Activated naive CD4-positive, alpha-beta T cell treated with anti-CD3 and anti-CD28 coated beads, Interleukin-2, amount 50 U/mL, for 24 hours (primary cell): ENCODE measurements around the gene PLCG2.
"Not testable (repeated sequence)": the region's sequence is repeated elsewhere in the genome, so short reads cannot be mapped to it uniquely, and the experiment has no call there.

Source experiments
- H3K27ac Mint-ChIP-seq: one replicate; pipeline ENCODE4 v1.8.0; 2021; ENCODE audit warnings: mild to moderate bottlenecking, mixed read lengths
- H3K27me3 Mint-ChIP-seq: one replicate; pipeline ENCODE4 v1.8.0; 2021; ENCODE audit warnings: mixed read lengths
- H3K36me3 Mint-ChIP-seq: one replicate; pipeline ENCODE4 v1.8.0; 2021; ENCODE audit warnings: mixed read lengths
- H3K4me1 Mint-ChIP-seq: one replicate; pipeline ENCODE4 v1.8.0; 2021; ENCODE audit warnings: mixed read lengths
- H3K4me3 Mint-ChIP-seq: one replicate; pipeline ENCODE4 v1.8.0; 2021; ENCODE audit warnings: mild to moderate bottlenecking, mixed read lengths
- H3K9me3 Mint-ChIP-seq: one replicate; pipeline ENCODE4 v1.8.0; 2021; ENCODE audit warnings: mixed read lengths

The PLCG2 gene

GRCh38 chr16:81946206-81946605 is 167.1 kb downstream of the PLCG2 start:
- Mint-ChIP-seq H3K4me3 (no peak overlapping the region), H3K9me3 (peaks cover under 1% of the 10 kb centered on the region), H3K4me1 (no peaks in the 10 kb centered on the region), H3K36me3 (no peaks in the 10 kb centered on the region), H3K27ac (no peak overlapping the region), H3K27me3 (peaks cover 3% of the 10 kb centered on the region)

- peaks cover 2% of the 10 kb centered on the region for H3K36me3 Mint-ChIP-seq
- no peak overlapping the region for H3K4me3 Mint-ChIP-seq
- peaks cover 2% of the 10 kb centered on the region for H3K27me3 Mint-ChIP-seq
- no peaks in the 10 kb centered on the region for H3K4me1 Mint-ChIP-seq
- peaks cover 6% of the 10 kb centered on the region for H3K9me3 Mint-ChIP-seq
- H3K27ac Mint-ChIP-seq = no peak overlapping the region
Measured at GRCh38 chr16:81951564-81951963, 172.5 kb downstream of the PLCG2 start.

- H3K4me3 Mint-ChIP-seq = no peak overlapping the region
- H3K36me3 Mint-ChIP-seq = peaks cover 2% of the 10 kb centered on the region
- H3K27me3 Mint-ChIP-seq = no peaks in the 10 kb centered on the region
- H3K9me3 Mint-ChIP-seq = peaks cover 4% of the 10 kb centered on the region
- no peaks in the 10 kb centered on the region for H3K4me1 Mint-ChIP-seq
- H3K27ac Mint-ChIP-seq = no peak overlapping the region
Measured at GRCh38 chr16:81956213-81956948, 177.3 kb downstream of the PLCG2 start.

GRCh38 chr16:81964808-81965207 is 185.7 kb downstream of the PLCG2 start:
- Mint-ChIP-seq H3K4me1 (no peaks in the 10 kb centered on the region), H3K27me3 (peaks cover 7% of the 10 kb centered on the region)

GRCh38 chr16:81967358-81967757 is 188.3 kb downstream of the PLCG2 start:
- Mint-ChIP-seq H3K9me3 (peaks cover 17% of the 10 kb centered on the region), H3K36me3 (peaks cover 1% of the 10 kb centered on the region), H3K4me1 (no peaks in the 10 kb centered on the region), H3K27me3 (peaks cover 11% of the 10 kb centered on the region), H3K4me3 (no peak overlapping the region), H3K27ac (no peak overlapping the region)

More at GRCh38 chr16:81964808-81965207, 185.7 kb downstream of the PLCG2 start:
- Mint-ChIP-seq H3K4me3 (no peak overlapping the region), H3K36me3 (no peaks in the 10 kb centered on the region), H3K9me3 (no peaks in the 10 kb centered on the region), H3K27ac (no peak overlapping the region)

- H3K27me3 Mint-ChIP-seq = peaks cover 9% of the 10 kb centered on the region
Measured at GRCh38 chr16:81971853-81972252, 192.8 kb downstream of the PLCG2 start.

GRCh38 chr16:81973737-81974136 is 194.6 kb downstream of the PLCG2 start:
- no peaks in the 10 kb centered on the region for H3K4me1 Mint-ChIP-seq
- peaks cover 4% of the 10 kb centered on the region for H3K36me3 Mint-ChIP-seq
- no peak overlapping the region for H3K27ac Mint-ChIP-seq
- H3K9me3 Mint-ChIP-seq = peaks cover 30% of the 10 kb centered on the region
- no peak overlapping the region for H3K4me3 Mint-ChIP-seq
- H3K27me3 Mint-ChIP-seq = peaks cover 11% of the 10 kb centered on the region

More at GRCh38 chr16:81971853-81972252, 192.8 kb downstream of the PLCG2 start:
- H3K27ac Mint-ChIP-seq = no peak overlapping the region
- no peak overlapping the region for H3K4me3 Mint-ChIP-seq
- H3K36me3 Mint-ChIP-seq = peaks cover 4% of the 10 kb centered on the region
- no peaks in the 10 kb centered on the region for H3K4me1 Mint-ChIP-seq
- peaks cover 30% of the 10 kb centered on the region for H3K9me3 Mint-ChIP-seq

- H3K27me3 Mint-ChIP-seq = peaks cover 11% of the 10 kb centered on the region
- H3K27ac Mint-ChIP-seq = no peak overlapping the region
- peaks cover 4% of the 10 kb centered on the region for H3K36me3 Mint-ChIP-seq
- H3K4me1 Mint-ChIP-seq = no peaks in the 10 kb centered on the region
- H3K4me3 Mint-ChIP-seq = no peak overlapping the region
- peaks cover 28% of the 10 kb centered on the region for H3K9me3 Mint-ChIP-seq
Measured at GRCh38 chr16:81975637-81976036, 196.5 kb downstream of the PLCG2 start.

GRCh38 chr16:81977335-81977942 is 198.3 kb downstream of the PLCG2 start:
- H3K36me3 Mint-ChIP-seq, H3K27me3 Mint-ChIP-seq, H3K4me3 Mint-ChIP-seq, H3K4me1 Mint-ChIP-seq, H3K27ac Mint-ChIP-seq: not testable (repeated sequence)
- peaks cover 13% of the 10 kb centered on the region for H3K9me3 Mint-ChIP-seq

GRCh38 chr16:81987121-81987520 is 208.0 kb downstream of the PLCG2 start:
- no peaks in the 10 kb centered on the region for H3K36me3 Mint-ChIP-seq
- no peak overlapping the region for H3K27ac Mint-ChIP-seq

GRCh38 chr16:81987706-81988105 is 208.6 kb downstream of the PLCG2 start:
- H3K27me3 Mint-ChIP-seq = peaks cover 5% of the 10 kb centered on the region
- no peaks in the 10 kb centered on the region for H3K4me1 Mint-ChIP-seq
- no peak overlapping the region for H3K27ac Mint-ChIP-seq
- H3K36me3 Mint-ChIP-seq = no peaks in the 10 kb centered on the region
- no peak overlapping the region for H3K4me3 Mint-ChIP-seq
- H3K9me3 Mint-ChIP-seq = no peaks in the 10 kb centered on the region

More at GRCh38 chr16:81987121-81987520, 208.0 kb downstream of the PLCG2 start:
- no peaks in the 10 kb centered on the region for H3K4me1 Mint-ChIP-seq
- H3K27me3 Mint-ChIP-seq = peaks cover 5% of the 10 kb centered on the region
- no peak overlapping the region for H3K4me3 Mint-ChIP-seq
- no peaks in the 10 kb centered on the region for H3K9me3 Mint-ChIP-seq

GRCh38 chr16:81992859-81993258 is 213.8 kb downstream of the PLCG2 start:
- no peaks in the 10 kb centered on the region for H3K27me3 Mint-ChIP-seq
- H3K9me3 Mint-ChIP-seq = no peaks in the 10 kb centered on the region
- no peaks in the 10 kb centered on the region for H3K36me3 Mint-ChIP-seq
- no peaks in the 10 kb centered on the region for H3K4me1 Mint-ChIP-seq
- no peak overlapping the region for H3K27ac Mint-ChIP-seq
- no peak overlapping the region for H3K4me3 Mint-ChIP-seq

GRCh38 chr16:81994485-81994884 is 215.4 kb downstream of the PLCG2 start:
- Mint-ChIP-seq H3K4me3 (no peak overlapping the region), H3K27ac (no peak overlapping the region), H3K27me3 (no peaks in the 10 kb centered on the region), H3K36me3 (peaks cover 5% of the 10 kb centered on the region), H3K9me3 (no peaks in the 10 kb centered on the region), H3K4me1 (no peaks in the 10 kb centered on the region)

- Mint-ChIP-seq H3K4me3 (no peak overlapping the region), H3K4me1 (no peaks in the 10 kb centered on the region), H3K27ac (no peak overlapping the region), H3K9me3 (no peaks in the 10 kb centered on the region), H3K27me3 (no peaks in the 10 kb centered on the region), H3K36me3 (peaks cover 5% of the 10 kb centered on the region)
Measured at GRCh38 chr16:81995651-81996050, 216.6 kb downstream of the PLCG2 start.

GRCh38 chr16:81996664-81997509 is 217.8 kb downstream of the PLCG2 start:
- Mint-ChIP-seq H3K4me3 (no peak overlapping the region), H3K9me3 (no peaks in the 10 kb centered on the region), H3K4me1 (no peaks in the 10 kb centered on the region), H3K36me3 (peaks cover 6% of the 10 kb centered on the region), H3K27ac (no peak overlapping the region), H3K27me3 (no peaks in the 10 kb centered on the region)

GRCh38 chr16:81997738-81998137 is 218.6 kb downstream of the PLCG2 start:
- Mint-ChIP-seq H3K27me3 (no peaks in the 10 kb centered on the region), H3K36me3 (peaks cover 6% of the 10 kb centered on the region), H3K27ac (no peak overlapping the region), H3K9me3 (no peaks in the 10 kb centered on the region), H3K4me3 (no peak overlapping the region), H3K4me1 (no peaks in the 10 kb centered on the region)
